Measurements from ENCODE around the gene COL9A1. TPM values are rescaled to one million over a fixed set of nuclear protein-coding genes. Genes with fewer than 3 reads are reported as not detected.

The COL9A1 gene
- total RNA-seq, 1 experiment from 2014 or later: not detected

- no peak for TF ChIP-seq REST (IDR thresholded peaks at IDR 0.05; ENCODE audit: low read depth)
Observed at GRCh38 chr6:70208235-70208790, 94.6 kb downstream of the COL9A1 start (continued).

- no peak overlapping the region for H3K9ac ChIP-seq (ENCODE audit: low read length)
- H4K20me1 ChIP-seq (ENCODE audit: insufficient read depth): no peaks in the 10 kb centered on the region
- H3K4me1 ChIP-seq (ENCODE audit: control insufficient read depth in 1 of 2, insufficient read depth in 2 of 2, low read length in 2 of 2): no peaks in the 10 kb centered on the region
- H3K79me2 ChIP-seq (ENCODE audit: insufficient read depth, low read length): no peaks in the 10 kb centered on the region
- H3K4me2 ChIP-seq (ENCODE audit: low read length): no peak overlapping the region
- no peaks in the 10 kb centered on the region for H3K36me3 ChIP-seq (ENCODE audit: control insufficient read depth in 1 of 2, insufficient read depth in 2 of 2, low read length in 2 of 2)
- no TSS peak for BruUV-seq (replicated peaks)
- ChIA-PET CTCF (no interaction called here), RAD21 (ENCODE audit: low non-redundant PET in 1 of 2, low total read pairs in 2 of 2, uncharacterized antibody in 2 of 2, unreplicated experiment in 2 of 2) (no interaction called here), POLR2A (no interaction called here)
- no peak; the same call in 1 of the 2 replicates for ATAC-seq
- intact Hi-C loops (cut with micrococcal nuclease): no loop called here
- H3K27ac ChIP-seq (ENCODE audit: low read depth, low read length): no peak overlapping the region
- TF ChIP-seq ATF3 (IDR thresholded peaks at IDR 0.05) (no peak), FOSL1 (IDR thresholded peaks at IDR 0.05; ENCODE audit: low read depth) (no peak), ZBTB33 (IDR thresholded peaks at IDR 0.05; ENCODE audit: extremely low read depth, insufficient replicate concordance, low read length) (no peak), EZH2 (IDR thresholded peaks at IDR 0.05) (no peak), SIN3A (IDR thresholded peaks at IDR 0.05; ENCODE audit: low read depth) (no peak), POLR2AphosphoS5 (IDR thresholded peaks at IDR 0.05; ENCODE audit: low read depth, low read length) (no peak), EZH2phosphoT487 (IDR thresholded peaks at IDR 0.05; ENCODE audit: borderline replicate concordance) (no peak), JUND (IDR thresholded peaks at IDR 0.05) (no peak), CBX3 (IDR thresholded peaks at IDR 0.05; ENCODE audit: low read depth) (no peak), YY1 (IDR thresholded peaks at IDR 0.05; ENCODE audit: extremely low read depth, insufficient replicate concordance, low read depth, low read length) (no peak), CEBPB (IDR thresholded peaks at IDR 0.05; ENCODE audit: low read depth) (no peak), REST (IDR thresholded peaks at IDR 0.05; ENCODE audit: low read depth) (no peak), ZNF274 (IDR thresholded peaks at IDR 0.05; ENCODE audit: low read depth, low read length) (no peak), SRF (IDR thresholded peaks at IDR 0.05; ENCODE audit: low read depth) (no peak), POLR2A (IDR thresholded peaks at IDR 0.05; ENCODE audit: borderline replicate concordance, extremely low read depth, insufficient read depth, insufficient read length) (no peak), ZFX (IDR thresholded peaks at IDR 0.05) (no peak)
- H3K27me3 ChIP-seq (ENCODE audit: insufficient read depth, low read length): peaks cover 55% of the 10 kb centered on the region
- H3K9me2 ChIP-seq (ENCODE audit: insufficient read depth): no peaks in the 10 kb centered on the region
- no peak for DNase-seq (ENCODE audit: low read depth, low spot score)
- no peak overlapping the region for H3K4me3 ChIP-seq (replicated peaks in 1 of 2; ENCODE audit: low read depth in 1 of 2, low read length in 2 of 2)
- no peak overlapping the region for H2AFZ ChIP-seq (ENCODE audit: low read depth, low read length, poor library complexity, severe bottlenecking)
- H3K9me3 ChIP-seq (ENCODE audit: control insufficient read depth in 1 of 2, insufficient read depth in 1 of 2, low read depth in 1 of 2, low read length in 2 of 2): no peaks in the 10 kb centered on the region
Observed at GRCh38 chr6:70198785-70199184, 104.1 kb downstream of the COL9A1 start.

All from HCT116 (cell line).